HFF-Myc (cell line): ENCODE measurements around the gene CREB1.

Source experiments
- DNase-seq: peaks from one replicate; pipeline ENCODE4 v3.0.0-alpha.2; 2011; ENCODE audit warnings: low read depth; ENCODE audit errors: extremely low read depth
- H3K4me3 ChIP-seq: replicated peaks from 2 replicates; pipeline ENCODE4 v1.5.1; 2011; ENCODE audit warnings: low read depth, mild to moderate bottlenecking, control low read depth, low read length
- CTCF ChIP-seq: IDR thresholded peaks from 2 replicates; pipeline ENCODE4 v1.5.1; 2012; ENCODE audit warnings: mild to moderate bottlenecking, low read depth, low read length, control low read depth; ENCODE audit errors: missing control alignments

Gene CREB1

GRCh38 chr2:207502577-207503198, 27.1 kb upstream of the CREB1 start:
- no peak for DNase-seq
- no peak for TF ChIP-seq CTCF
- no peak overlapping the region for H3K4me3 ChIP-seq

- no peak for DNase-seq
- no peak overlapping the region for H3K4me3 ChIP-seq
- TF ChIP-seq CTCF, result no peak
Observed at GRCh38 chr2:207503234-207503633, 26.5 kb upstream of the CREB1 start.

GRCh38 chr2:207504513-207505170, 25.1 kb upstream of the CREB1 start:
- no peak for TF ChIP-seq CTCF
- H3K4me3 ChIP-seq, result no peak overlapping the region
- no peak for DNase-seq

- H3K4me3 ChIP-seq, result no peak overlapping the region
- no peak for DNase-seq
Observed at GRCh38 chr2:207505171-207505570, 24.6 kb upstream of the CREB1 start.

GRCh38 chr2:207505728-207506127, 24.0 kb upstream of the CREB1 start:
- TF ChIP-seq CTCF, result no peak
- peak; percentile 66 for DNase-seq
- no peak overlapping the region for H3K4me3 ChIP-seq

More at GRCh38 chr2:207505171-207505570, 24.6 kb upstream of the CREB1 start:
- TF ChIP-seq CTCF, result no peak

GRCh38 chr2:207506426-207506825, 23.3 kb upstream of the CREB1 start:
- H3K4me3 ChIP-seq, result no peak overlapping the region
- TF ChIP-seq CTCF, result no peak
- no peak for DNase-seq
